Subcutaneous abdominal adipose tissue (tissue), 5 donors: ENCODE data around the gene FEM1A.
A peak's percentile ranks its signal among the peaks of the same experiment; 100 is the strongest.

Source experiments
- H3K27ac ChIP-seq: one replicate; pipeline ENCODE4 v1.7.0; 2013; ENCODE audit warnings: low read depth, mild to moderate bottlenecking, inconsistent platforms, low read length, moderate library complexity
- H3K27me3 ChIP-seq, 5 donors: one replicate each; pipeline ENCODE4 v1.7.0; 2013; ENCODE audit warnings: low read length in 5 of 5, inconsistent platforms in 1 of 5; ENCODE audit not compliant: control insufficient read depth in 5 of 5, insufficient read depth in 4 of 5
- H3K36me3 ChIP-seq, 5 donors: one replicate each; pipeline ENCODE4 v1.7.0; 2013; ENCODE audit warnings: low read length in 5 of 5; ENCODE audit not compliant: control insufficient read depth in 5 of 5, insufficient read depth in 5 of 5
- H3K4me1 ChIP-seq, 5 donors: one replicate each; pipeline ENCODE4 v1.7.0; 2013; ENCODE audit warnings: low read length in 5 of 5, mild to moderate bottlenecking in 3 of 5, moderate library complexity in 1 of 5; ENCODE audit not compliant: control insufficient read depth in 5 of 5, insufficient read depth in 5 of 5
- H3K4me3 ChIP-seq, 5 donors: one replicate each; pipeline ENCODE4 v1.7.0; 2013; ENCODE audit warnings: low read length in 5 of 5, low read depth in 1 of 5
- H3K9ac ChIP-seq, 5 donors: one replicate each; pipeline ENCODE4 v1.7.0; 2013; ENCODE audit warnings: low read length in 5 of 5, mild to moderate bottlenecking in 4 of 5, moderate library complexity in 3 of 5
- H3K9me3 ChIP-seq, 5 donors: one replicate each; pipeline ENCODE4 v1.7.0; 2013; ENCODE audit warnings: low read length in 5 of 5; ENCODE audit not compliant: control insufficient read depth in 5 of 5
- donor health status: healthy.
- donor health status: healthy.
- donor health status: healthy.
- donor health status: healthy.
- donor health status: healthy.

Gene FEM1A

DNA sequence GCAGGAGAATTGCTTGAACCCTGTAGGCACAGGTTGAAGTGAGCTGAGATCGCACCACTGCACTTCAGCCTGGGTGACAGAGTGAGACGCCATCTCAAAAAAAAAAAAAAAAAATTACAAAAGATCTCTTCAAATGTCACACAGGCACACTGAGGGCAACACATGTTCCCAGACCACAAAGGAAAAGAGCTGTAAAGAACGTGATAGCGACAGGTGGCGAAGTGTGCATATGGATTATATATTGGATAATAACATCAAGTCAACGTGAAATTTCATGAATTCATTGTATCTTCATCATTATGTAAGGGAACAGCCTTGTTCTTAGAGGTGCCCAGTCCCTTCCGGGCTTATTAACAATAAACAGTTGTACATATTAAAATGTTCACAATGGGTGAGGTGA is 36.1 kb upstream of the FEM1A start:
- Histone ChIP-seq H3K9me3 (no peaks in the 10 kb centered on the region), H3K36me3 (no peaks in the 10 kb centered on the region), H3K27me3 (peaks cover 0 to 6% (median 2%) of the 10 kb centered on the region in 5 donors), H3K27ac (no peak overlapping the region), H3K4me3 (no peak overlapping the region), H3K9ac (no peak overlapping the region), H3K4me1 (peaks cover 0 to 11% (median 10%) of the 10 kb centered on the region in 5 donors)

DNA sequence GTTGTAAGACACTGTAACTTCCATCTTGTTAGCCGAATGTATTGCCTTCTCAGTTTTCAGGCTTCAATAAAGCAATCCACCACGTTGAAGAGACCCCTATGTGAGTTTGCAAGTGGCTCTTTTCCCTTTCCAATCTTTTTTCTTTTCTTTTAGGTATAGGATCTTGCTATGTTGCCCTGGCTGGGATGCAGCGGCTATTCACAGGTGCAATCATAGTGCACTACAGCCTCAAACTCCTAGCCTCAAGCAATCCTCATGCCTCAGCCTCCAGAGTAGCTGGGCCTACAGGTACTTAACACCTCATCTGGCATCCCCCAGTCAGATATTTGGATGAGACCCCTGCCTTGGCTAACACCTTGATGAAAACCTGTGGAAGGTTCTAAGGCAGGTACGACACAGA is 33.5 kb upstream of the FEM1A start:
- peaks cover 0 to 11% (median 10%) of the 10 kb centered on the region in 5 donors for H3K4me1 ChIP-seq
- H3K4me3 ChIP-seq: no peak overlapping the region
- H3K36me3 ChIP-seq: no peaks in the 10 kb centered on the region
- H3K27me3 ChIP-seq: peaks cover 6 to 18% (median 6%) of the 10 kb centered on the region in 5 donors
- H3K27ac ChIP-seq: no peak overlapping the region
- no peaks in the 10 kb centered on the region for H3K9me3 ChIP-seq
- no peak overlapping the region for H3K9ac ChIP-seq

DNA sequence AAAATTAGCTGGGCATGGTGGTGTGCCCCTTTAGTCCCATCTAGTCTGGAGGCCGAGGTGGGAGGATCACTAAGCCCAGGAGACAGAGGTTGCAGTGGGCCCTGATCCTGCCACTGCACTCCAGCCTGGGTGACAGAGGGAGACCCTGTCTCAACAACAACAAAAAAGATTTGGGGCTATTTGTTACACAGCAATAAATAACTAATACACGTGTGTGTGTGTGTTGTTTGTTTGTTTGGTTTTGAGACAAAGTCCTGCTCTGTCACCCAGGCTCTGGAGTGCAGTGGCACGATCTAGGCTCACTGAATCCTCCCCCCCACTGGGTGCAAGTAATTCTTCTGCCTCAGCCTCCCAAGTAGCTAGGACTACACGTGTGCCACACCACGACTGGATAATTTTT is 32.9 kb upstream of the FEM1A start:
- no peaks in the 10 kb centered on the region for H3K36me3 ChIP-seq
- no peak overlapping the region for H3K4me3 ChIP-seq
- H3K9me3 ChIP-seq: no peaks in the 10 kb centered on the region
- H3K27me3 ChIP-seq: peaks cover 8 to 23% (median 11%) of the 10 kb centered on the region in 5 donors
- peaks cover 0 to 11% (median 10%) of the 10 kb centered on the region in 5 donors for H3K4me1 ChIP-seq
- H3K27ac ChIP-seq: no peak overlapping the region
- no peak overlapping the region for H3K9ac ChIP-seq

DNA sequence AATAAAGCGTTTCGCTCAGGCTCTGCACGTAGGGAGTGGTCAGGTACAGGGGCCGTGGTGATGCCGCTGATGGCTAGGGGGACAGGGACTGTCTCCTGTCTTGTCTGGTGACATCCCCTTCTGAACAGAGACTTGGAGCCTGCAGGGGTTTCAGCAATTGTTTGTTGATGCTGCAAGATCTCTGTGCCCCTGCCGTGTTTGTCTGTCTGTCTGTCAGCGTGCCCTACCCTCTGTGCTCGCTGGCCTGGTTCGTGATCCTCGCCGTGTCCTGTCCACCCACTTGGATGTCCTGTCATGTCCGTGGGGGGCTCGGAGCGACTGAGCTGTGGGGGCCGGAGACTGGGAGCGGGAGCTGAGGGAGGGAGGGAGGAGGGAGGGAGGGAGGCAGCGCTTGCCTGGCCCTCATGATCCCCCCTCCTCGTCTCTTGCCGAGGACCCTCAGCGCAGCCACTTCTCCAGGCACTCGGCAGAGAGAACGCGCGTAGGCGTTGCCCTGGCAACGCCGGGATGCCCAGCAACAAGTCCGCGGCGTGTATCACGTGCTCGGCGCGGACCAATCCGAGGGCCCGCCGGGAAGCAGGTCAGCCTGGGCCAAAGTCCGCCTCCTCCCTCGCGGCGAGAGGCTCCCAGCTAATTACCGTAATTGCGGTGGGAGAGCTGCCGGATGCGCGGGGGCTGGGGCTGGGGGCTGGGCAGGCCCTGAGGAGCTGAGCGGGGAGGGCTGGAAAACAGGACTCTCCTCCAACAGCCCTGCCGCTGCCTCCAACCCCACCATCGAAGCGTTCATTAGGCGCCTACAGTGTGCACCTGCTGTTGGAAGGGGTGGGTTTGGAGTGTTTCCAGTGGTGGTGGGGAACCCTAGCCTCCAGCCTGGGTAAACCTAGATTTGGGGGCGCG is 31.9 kb upstream of the FEM1A start:
- H3K9ac ChIP-seq: no peak overlapping the region
- H3K27ac ChIP-seq: no peak overlapping the region
- peaks cover 0 to 11% (median 10%) of the 10 kb centered on the region in 5 donors for H3K4me1 ChIP-seq
- no peaks in the 10 kb centered on the region for H3K9me3 ChIP-seq
- no peaks in the 10 kb centered on the region for H3K36me3 ChIP-seq
- H3K4me3 ChIP-seq: peak overlapping the region; percentile 39 to 56 (median 48)
- peaks cover 11 to 26% (median 15%) of the 10 kb centered on the region in 5 donors for H3K27me3 ChIP-seq

DNA sequence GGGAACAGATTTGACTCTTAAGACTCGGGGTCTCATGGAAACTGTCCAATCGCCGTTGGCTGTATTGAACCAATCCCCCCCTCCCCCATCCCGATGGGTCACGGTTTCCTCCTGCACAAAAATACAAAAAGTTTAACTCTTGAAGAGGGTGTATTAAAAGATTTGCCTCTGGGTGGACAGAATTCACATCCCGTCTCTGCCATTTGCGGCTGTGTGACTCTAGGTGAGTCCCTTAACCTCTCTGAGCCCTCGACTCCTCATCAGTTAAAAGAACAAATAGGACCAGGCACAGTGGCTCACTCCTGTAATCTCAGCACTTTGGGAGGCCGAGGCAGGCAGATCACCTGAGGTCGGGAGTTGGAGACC is 31.3 kb upstream of the FEM1A start:
- H3K4me3 ChIP-seq: peak overlapping the region; percentile 39 to 56 (median 48)
- no peak overlapping the region for H3K27ac ChIP-seq
- H3K9me3 ChIP-seq: no peaks in the 10 kb centered on the region
- H3K4me1 ChIP-seq: peaks cover 0 to 11% (median 10%) of the 10 kb centered on the region in 5 donors
- no peak overlapping the region for H3K9ac ChIP-seq
- H3K27me3 ChIP-seq: peaks cover 11 to 26% (median 15%) of the 10 kb centered on the region in 5 donors
- H3K36me3 ChIP-seq: no peaks in the 10 kb centered on the region

DNA sequence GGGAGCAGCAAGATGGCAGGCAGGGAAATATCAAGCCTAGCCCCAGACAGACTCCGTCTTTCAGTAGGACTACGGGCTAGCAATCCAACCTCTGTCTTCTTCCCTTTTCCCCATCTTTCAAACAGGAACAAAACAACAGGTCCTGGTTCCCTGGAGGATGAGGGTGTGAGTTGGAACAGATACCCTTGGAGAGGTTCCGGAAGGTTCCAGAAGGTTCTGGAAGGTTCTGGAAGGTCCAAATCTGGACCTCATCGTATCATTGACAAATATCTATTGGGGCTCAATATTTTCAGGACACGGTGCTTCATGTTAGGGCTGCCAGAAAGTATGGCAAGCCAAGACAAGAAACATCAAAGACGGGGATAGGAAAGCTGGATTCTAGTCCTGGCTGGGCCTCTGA is 28.5 kb upstream of the FEM1A start:
- H3K4me3 ChIP-seq: no peak overlapping the region
- H3K36me3 ChIP-seq: no peaks in the 10 kb centered on the region
- no peak overlapping the region for H3K9ac ChIP-seq
- H3K27ac ChIP-seq: no peak overlapping the region
- peaks cover 0 to 11% (median 10%) of the 10 kb centered on the region in 5 donors for H3K4me1 ChIP-seq
- H3K27me3 ChIP-seq: peaks cover 9 to 26% (median 15%) of the 10 kb centered on the region in 5 donors
- no peaks in the 10 kb centered on the region for H3K9me3 ChIP-seq

DNA sequence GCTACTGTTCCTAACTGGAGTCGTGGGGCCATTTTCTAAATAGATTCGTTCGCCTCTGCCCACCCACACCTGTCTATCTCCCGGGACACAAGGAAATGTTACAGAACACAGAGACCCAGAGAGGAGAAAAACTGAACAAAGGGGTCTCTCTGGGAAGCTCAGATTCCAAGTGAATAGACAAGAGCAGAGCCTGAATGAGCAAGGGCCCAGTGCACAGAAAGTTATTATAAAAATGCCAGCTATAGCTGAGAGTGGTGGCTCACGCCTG is 27.2 kb upstream of the FEM1A start:
- H3K9me3 ChIP-seq: peaks cover 0 to 4% (median 0%) of the 10 kb centered on the region in 5 donors
- H3K27me3 ChIP-seq: peaks cover 9 to 22% (median 15%) of the 10 kb centered on the region in 5 donors
- peaks cover 0 to 10% (median 9%) of the 10 kb centered on the region in 5 donors for H3K4me1 ChIP-seq
- H3K9ac ChIP-seq: no peak overlapping the region
- H3K27ac ChIP-seq: no peak overlapping the region
- H3K4me3 ChIP-seq: no peak overlapping the region
- H3K36me3 ChIP-seq: no peaks in the 10 kb centered on the region

DNA sequence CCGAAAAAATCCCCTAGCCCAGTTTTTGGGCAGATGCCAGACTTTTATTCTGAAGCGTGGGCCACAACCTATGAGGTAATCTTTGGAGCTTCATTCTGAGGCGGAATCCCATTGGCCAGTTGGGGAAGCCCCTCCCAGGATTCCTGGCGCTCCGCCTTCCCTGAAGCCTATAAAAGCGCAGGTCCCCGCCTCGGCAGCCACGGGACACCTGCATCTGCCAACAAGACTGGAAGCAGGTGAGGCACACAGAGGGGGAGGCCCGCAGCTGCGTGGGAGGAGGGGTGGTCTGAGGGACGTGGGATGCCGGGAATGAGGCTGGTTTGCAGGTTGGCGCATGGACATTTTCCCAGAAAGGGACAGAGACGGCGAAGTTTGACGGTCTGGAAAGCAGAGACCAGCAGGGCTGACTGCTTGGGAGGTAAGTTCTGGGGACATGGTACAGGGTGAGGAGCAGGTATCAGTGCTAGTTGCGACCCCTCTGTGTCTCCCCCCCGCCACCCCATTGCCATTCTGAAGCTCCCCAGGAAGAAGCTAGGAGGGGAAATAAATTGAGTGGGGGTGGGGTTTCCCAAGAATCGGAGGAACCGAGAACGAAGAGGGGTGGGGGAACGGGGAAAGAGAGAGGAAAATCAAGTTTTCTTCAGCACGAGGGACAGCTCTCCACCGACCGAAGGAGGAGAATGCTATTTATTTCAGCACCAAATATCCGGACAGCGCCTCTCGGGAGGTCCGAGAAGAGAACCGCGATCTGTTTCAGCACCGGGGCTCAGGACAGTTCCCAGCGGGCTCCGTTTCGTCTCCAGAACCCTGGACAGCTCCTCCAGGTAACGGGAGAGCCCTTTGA is 22.4 kb upstream of the FEM1A start:
- H3K4me3 ChIP-seq: no peak overlapping the region
- H3K9ac ChIP-seq: no peak overlapping the region
- H3K4me1 ChIP-seq: peaks cover 0 to 4% (median 0%) of the 10 kb centered on the region in 5 donors
- no peaks in the 10 kb centered on the region for H3K36me3 ChIP-seq
- H3K9me3 ChIP-seq: peaks cover 0 to 6% (median 0%) of the 10 kb centered on the region in 5 donors
- peaks cover 0 to 15% (median 8%) of the 10 kb centered on the region in 5 donors for H3K27me3 ChIP-seq
- H3K27ac ChIP-seq: no peak overlapping the region

DNA sequence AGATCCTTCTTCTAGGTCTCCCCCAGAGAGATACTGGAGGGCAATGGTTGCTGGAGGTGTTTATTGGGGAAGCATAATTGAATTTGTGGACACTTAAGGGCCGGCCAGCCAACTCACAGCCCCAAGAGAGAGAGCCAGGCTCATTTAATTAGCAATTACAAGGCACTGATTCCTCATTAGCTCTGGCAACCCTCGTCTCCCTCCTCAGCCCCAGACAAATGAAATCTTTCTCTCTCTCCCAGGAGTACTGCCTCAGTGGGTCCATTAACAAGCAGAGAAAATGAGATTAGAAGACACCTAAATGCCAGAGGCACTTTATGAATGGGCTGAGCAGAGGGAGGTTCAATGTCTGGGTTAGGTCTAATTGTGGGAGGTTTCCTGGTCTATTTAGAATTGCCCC is 19.0 kb upstream of the FEM1A start:
- Histone ChIP-seq H3K9me3 (peaks cover 0 to 6% (median 0%) of the 10 kb centered on the region in 5 donors), H3K27ac (no peak overlapping the region), H3K9ac (no peak overlapping the region), H3K27me3 (peaks cover 0 to 26% (median 10%) of the 10 kb centered on the region in 5 donors), H3K36me3 (no peaks in the 10 kb centered on the region), H3K4me3 (no peak overlapping the region), H3K4me1 (peaks cover 0 to 4% (median 0%) of the 10 kb centered on the region in 5 donors)
